Stimulated activated effector memory CD8-positive, alpha-beta T cell treated with anti-CD3 and anti-CD28 coated beads, Interleukin-12 subunit alpha, Interleukin-12 subunit beta, amount 100 ng/mL, for 72 hours (primary cell): Measurements from ENCODE around the gene ZNF136.

Source experiments
- ATAC-seq: fragments of 150-1000 bp; cut with Tn5 transposase; 2 replicates; pipeline ENCODE4 v1.10.0; 2021
- DNase-seq, 2 donors: peaks; one replicate each; pipeline ENCODE4 v3.0.0; 2021 to 2022; ENCODE audit warnings: low spot score in 2 of 2
- H3K27ac Mint-ChIP-seq: one replicate; pipeline ENCODE4 v1.8.0; 2022; ENCODE audit warnings: mild to moderate bottlenecking, mixed read lengths
- H3K36me3 Mint-ChIP-seq: one replicate; pipeline ENCODE4 v1.8.0; 2022; ENCODE audit warnings: mild to moderate bottlenecking, mixed read lengths
- H3K4me1 Mint-ChIP-seq: one replicate; pipeline ENCODE4 v1.8.0; 2022; ENCODE audit warnings: mixed read lengths
- H3K4me3 Mint-ChIP-seq: one replicate; pipeline ENCODE4 v1.8.0; 2022; ENCODE audit warnings: mild to moderate bottlenecking, mixed read lengths
- H3K9me3 Mint-ChIP-seq: one replicate; pipeline ENCODE4 v1.8.0; 2022; ENCODE audit warnings: mixed read lengths

Gene ZNF136

DNA sequence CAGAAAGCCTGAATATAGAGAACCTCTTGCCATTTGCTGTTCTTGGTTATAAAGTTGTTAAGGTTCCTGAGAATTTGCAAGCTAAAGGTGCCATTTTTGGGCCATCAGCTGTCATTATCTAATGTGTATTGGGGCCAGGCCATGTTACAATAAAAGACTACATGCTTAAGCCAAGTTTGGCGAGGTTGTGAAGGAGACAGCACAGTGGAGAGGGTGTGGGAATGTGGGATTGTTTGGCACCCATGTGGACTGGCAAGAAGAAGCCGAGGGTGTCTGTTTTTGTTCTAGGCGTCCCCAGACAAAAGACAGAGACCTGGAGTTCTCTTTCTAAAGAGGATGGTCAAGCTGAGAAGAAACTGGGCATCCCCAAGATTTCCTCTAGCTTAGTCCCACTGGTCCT is 67.1 kb downstream of the ZNF136 start:
- Mint-ChIP-seq H3K9me3 (peaks cover 27% of the 10 kb centered on the region), H3K36me3 (no peaks in the 10 kb centered on the region)
- DNase-seq, result no peak

DNA sequence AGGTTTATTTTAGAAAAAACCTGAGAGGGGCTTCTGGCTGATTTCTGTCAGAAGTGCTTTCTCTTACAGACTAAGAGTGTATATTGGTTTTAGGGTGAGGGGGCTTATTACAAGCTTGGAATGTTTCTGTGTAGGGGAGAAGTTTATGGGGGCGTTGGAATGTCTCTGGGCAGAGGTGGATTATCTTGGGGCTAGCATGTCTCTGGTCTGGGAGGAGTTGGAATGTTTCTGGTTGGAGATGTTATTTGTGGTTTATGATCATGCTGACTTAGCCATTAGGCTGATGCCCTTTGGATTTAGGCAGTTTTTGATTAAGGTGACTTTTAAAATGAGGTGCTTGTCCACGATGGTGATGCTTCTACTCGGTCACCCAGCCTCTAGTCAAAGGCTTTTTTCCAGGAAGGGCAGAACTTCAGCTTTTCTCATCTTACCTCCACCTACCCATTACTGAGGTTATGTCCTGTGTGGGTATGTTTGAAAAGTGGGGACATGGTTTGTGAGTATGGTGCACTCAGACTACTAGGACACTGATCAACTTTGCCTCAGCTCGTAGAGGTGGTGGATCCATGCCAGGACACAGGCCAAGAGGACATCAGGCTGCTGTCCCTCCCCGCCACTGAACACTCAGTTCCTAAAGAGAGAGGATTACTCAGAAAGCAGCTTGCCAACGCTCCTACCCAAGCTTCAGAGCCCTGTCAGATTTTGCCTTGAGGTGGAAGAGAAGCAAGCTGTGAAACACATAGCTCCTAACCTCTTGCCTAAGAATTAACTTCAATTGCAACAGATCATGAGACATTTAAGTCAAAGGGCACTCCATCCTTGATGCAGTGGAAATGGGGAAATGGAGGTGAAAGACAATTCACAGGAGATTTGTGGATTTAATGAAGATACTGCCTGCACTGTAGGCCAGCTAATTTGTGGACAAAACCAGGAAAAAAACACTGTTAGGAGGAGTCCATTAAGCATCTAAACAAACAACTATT is 68.1 kb downstream of the ZNF136 start:
- ATAC-seq (no peak), DNase-seq (no peak)
- peaks cover 29% of the 10 kb centered on the region for H3K9me3 Mint-ChIP-seq
- H3K4me3 Mint-ChIP-seq, result no peak overlapping the region
- H3K4me1 Mint-ChIP-seq, result no peaks in the 10 kb centered on the region
- H3K36me3 Mint-ChIP-seq, result no peaks in the 10 kb centered on the region
- no peak overlapping the region for H3K27ac Mint-ChIP-seq

More for the DNA sequence above, 67.1 kb downstream of the ZNF136 start:
- no peaks in the 10 kb centered on the region for H3K4me1 Mint-ChIP-seq
- no peak overlapping the region for H3K27ac Mint-ChIP-seq
- no peak for ATAC-seq
- H3K4me3 Mint-ChIP-seq, result no peak overlapping the region

DNA sequence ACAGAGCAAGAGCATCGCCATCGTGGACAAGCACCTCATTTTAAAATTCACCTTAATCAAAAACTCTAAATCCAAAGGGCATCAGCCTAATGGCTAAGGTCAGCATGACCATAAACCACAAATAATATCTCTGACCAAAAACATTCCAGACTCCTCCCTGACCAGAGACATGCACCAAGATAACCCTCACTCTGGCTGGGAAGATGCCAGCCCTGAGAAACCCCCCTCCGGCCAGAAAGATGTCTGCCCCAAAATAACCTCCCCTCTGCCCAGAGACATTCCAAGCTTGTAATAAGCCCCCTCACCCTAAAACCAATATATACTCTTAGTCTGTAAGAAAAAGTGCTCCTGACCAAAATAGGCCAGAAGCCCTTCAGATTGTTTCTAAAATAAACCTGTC is 70.1 kb downstream of the ZNF136 start:
- H3K4me3 Mint-ChIP-seq, result no peak overlapping the region
- H3K4me1 Mint-ChIP-seq, result no peaks in the 10 kb centered on the region
- H3K9me3 Mint-ChIP-seq, result peaks cover 29% of the 10 kb centered on the region
- ATAC-seq, result no peak
- no peak for DNase-seq
- H3K36me3 Mint-ChIP-seq, result no peaks in the 10 kb centered on the region
- H3K27ac Mint-ChIP-seq, result no peak overlapping the region

DNA sequence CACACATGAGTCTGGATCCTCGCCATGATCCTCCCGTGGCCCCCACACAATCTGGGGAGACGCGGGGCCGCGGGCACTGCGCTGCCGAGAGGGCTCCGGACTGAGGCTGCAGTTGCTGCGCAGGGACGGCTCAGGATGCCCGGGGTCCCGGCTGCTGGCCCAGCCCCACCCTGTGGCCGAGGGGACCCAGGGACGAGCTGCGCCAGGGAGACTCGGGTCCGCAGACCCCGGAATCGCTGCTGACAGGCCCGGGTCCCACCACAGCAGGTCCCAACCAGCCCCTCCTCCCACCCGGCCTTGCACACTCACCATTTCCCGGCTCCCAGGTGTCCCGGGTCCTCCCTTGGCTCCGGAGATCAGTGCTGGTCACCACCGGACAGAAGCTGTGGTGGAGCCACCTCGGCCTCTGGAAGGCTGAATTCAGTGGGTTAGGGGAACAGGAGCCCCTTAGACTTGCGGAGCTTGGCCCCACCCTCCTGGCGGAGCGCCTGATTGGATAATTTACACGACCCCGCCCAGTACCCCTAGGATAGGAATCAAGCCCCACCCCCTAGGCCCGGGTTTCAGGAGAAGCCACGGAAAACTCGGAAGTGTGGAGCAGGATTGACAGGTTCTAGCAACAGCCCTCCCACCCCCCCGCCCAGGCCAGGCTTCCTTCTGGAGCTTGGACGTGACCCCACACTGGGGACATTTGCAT is 74.4 kb downstream of the ZNF136 start:
- H3K9me3 Mint-ChIP-seq, result peaks cover 16% of the 10 kb centered on the region
- H3K27ac Mint-ChIP-seq, result no peak overlapping the region
- H3K36me3 Mint-ChIP-seq, result no peaks in the 10 kb centered on the region
- H3K4me1 Mint-ChIP-seq, result no peaks in the 10 kb centered on the region
- H3K4me3 Mint-ChIP-seq, result no peak overlapping the region
- ATAC-seq, result no peak
- no peak for DNase-seq
